Muscle of back (tissue), 11 donors: ENCODE measurements around the gene KSR1. TPM values are rescaled to one million over a fixed set of nuclear protein-coding genes. Genes with fewer than 3 reads are reported as not detected.

Experiments used
- DNase-seq, 3 donors: peaks; one replicate each; pipeline versions ENCODE4 v3.0.0 to v3.0.0-alpha.2; 2013
- polyA plus RNA-seq, 10 donors: library from polyadenylated mRNA; unstranded; fragments of 120-200 nt; gene quantifications; one replicate each; pipeline ENCODE4 v1.2.1, GENCODE V29; 2013; ENCODE audit not compliant: insufficient read length in 10 of 10

KSR1 gene
- polyA plus RNA-seq, 10 donors: 56.1 to 93.2 (median 75.6) TPM

- peak in 1 of 3 donors; percentile 67 for DNase-seq
Observed at GRCh38 chr17:27533874-27534815, 77.9 kb downstream of the KSR1 start.

GRCh38 chr17:27535178-27535928 is 79.1 kb downstream of the KSR1 start:
- no peak for DNase-seq

- DNase-seq: no peak
Observed at GRCh38 chr17:27535975-27536374, 79.7 kb downstream of the KSR1 start.

- DNase-seq: no peak
Observed at GRCh38 chr17:27536781-27537180, 80.5 kb downstream of the KSR1 start.

- DNase-seq: no peak
Observed at GRCh38 chr17:27538156-27538955, 82.1 kb downstream of the KSR1 start.

- no peak for DNase-seq
Observed at GRCh38 chr17:27539152-27539551, 82.9 kb downstream of the KSR1 start.

GRCh38 chr17:27539794-27540317 is 83.6 kb downstream of the KSR1 start:
- no peak for DNase-seq

GRCh38 chr17:27540318-27541101 is 84.3 kb downstream of the KSR1 start:
- DNase-seq: no peak

GRCh38 chr17:27541301-27542023 is 85.2 kb downstream of the KSR1 start:
- no peak for DNase-seq

- DNase-seq: no peak
Observed at GRCh38 chr17:27542841-27543463, 86.7 kb downstream of the KSR1 start.

GRCh38 chr17:27543464-27543856 is 87.2 kb downstream of the KSR1 start:
- DNase-seq: no peak

GRCh38 chr17:27543958-27544349 is 87.7 kb downstream of the KSR1 start:
- no peak for DNase-seq

- no peak for DNase-seq
Observed at GRCh38 chr17:27544350-27545131, 88.3 kb downstream of the KSR1 start.

- no peak for DNase-seq
Observed at GRCh38 chr17:27545562-27546229, 89.4 kb downstream of the KSR1 start.

GRCh38 chr17:27546624-27547300 is 90.5 kb downstream of the KSR1 start:
- DNase-seq: no peak

GRCh38 chr17:27547301-27547683 is 91.0 kb downstream of the KSR1 start:
- no peak for DNase-seq

GRCh38 chr17:27548369-27548768 is 92.1 kb downstream of the KSR1 start:
- no peak for DNase-seq
